Measurements from ENCODE around the gene TTR.

DNA sequence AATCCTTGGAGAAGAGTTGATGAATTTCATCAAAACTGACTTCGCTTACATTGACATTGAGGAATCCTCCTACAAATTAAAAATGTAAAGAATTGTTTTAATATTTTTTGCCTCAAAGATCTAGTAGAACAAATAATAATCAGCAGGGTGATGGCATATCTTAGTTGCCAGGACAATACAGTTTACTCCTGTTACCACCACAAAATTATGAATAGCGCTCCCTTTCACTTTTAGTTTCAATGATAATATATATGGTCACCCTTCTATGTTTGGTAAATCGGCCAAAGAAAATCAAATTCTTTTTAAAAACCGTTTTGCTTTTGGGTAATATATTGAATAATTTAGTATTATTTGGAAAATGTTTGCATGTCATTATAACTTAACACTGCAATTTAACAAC, 53.7 kb downstream of the TTR start:
- no peak for TF ChIP-seq CTCF (IDR thresholded peaks at IDR 0.05)
- TF ChIP-seq POLR2A (IDR thresholded peaks at IDR 0.05), result no peak
